B cell (primary cell): ENCODE results near the gene RAMAC. TPM values are rescaled to one million over a fixed set of nuclear protein-coding genes. Genes with fewer than 3 reads are reported as not detected.
A peak's percentile ranks its signal among the peaks of the same experiment; 100 is the strongest.

Experiments used
- ATAC-seq: fragments of 200-7000 bp; cut with Tn5 transposase; one replicate; pipeline ENCODE4 v1.10.0; 2021; ENCODE audit warnings: low read depth, mild to moderate bottlenecking, moderate number of reproducible peaks, moderate library complexity
- CTCF ChIA-PET: fragments of 350-600 bp; sonication (Branson Sonifier 250); formaldehyde crosslinking; loops from one replicate; lab custom pipeline; 2021; ENCODE audit warnings: antibody characterized with exemption, inconsistent platforms; lab: Charles Lee
- POLR2A ChIA-PET: fragments of 350-600 bp; sonication (Branson Sonifier 250); formaldehyde crosslinking; loops from one replicate; lab custom pipeline; 2021; ENCODE audit warnings: antibody characterized with exemption; lab: Charles Lee
- DNase-seq: peaks from one replicate; pipeline ENCODE4 v3.0.0; 2013
- H2AFZ ChIP-seq: 2 replicates; pipeline ENCODE4 v1.6.1; 2012; ENCODE audit warnings: mild to moderate bottlenecking, low read depth, low read length; ENCODE audit not compliant: insufficient read depth, poor library complexity, severe bottlenecking
- H3K27ac ChIP-seq, 2 donors: 1 replicate in 1 of 2; 2 replicates in 1 of 2; pipeline ENCODE4 v1.5.1; 2012 to 2013; ENCODE audit warnings: low read length in 2 of 2, mild to moderate bottlenecking in 2 of 2, moderate library complexity in 1 of 2
- H3K27me3 ChIP-seq, 4 experiments: fragments of 200-600 bp in 1 of 4; sonication (generic) in 1 of 4; replicated peaks in 1 of 4; 1 replicate in 2 of 4; 2 replicates in 2 of 4; pipeline versions ENCODE4 v1.6.1 to v1.7.0; 2013 to 2016; ENCODE audit warnings: low read length in 3 of 4, mild to moderate bottlenecking in 2 of 4, mixed read lengths in 1 of 4, moderate library complexity in 1 of 4; ENCODE audit not compliant: insufficient read depth in 4 of 4, control insufficient read depth in 3 of 4; ENCODE audit errors: control extremely low read depth in 1 of 4
- H3K36me3 ChIP-seq, 2 experiments: replicated peaks in 1 of 2; 1 replicate in 1 of 2; 2 replicates in 1 of 2; pipeline versions ENCODE4 v1.6.1 to v1.7.1; 2013; ENCODE audit warnings: low read length in 1 of 2; ENCODE audit not compliant: insufficient read depth in 2 of 2, control insufficient read depth in 1 of 2; ENCODE audit errors: control extremely low read depth in 1 of 2, extremely low read depth in 1 of 2
- H3K4me1 ChIP-seq, 2 donors: fragments of 200-600 bp in 1 of 2; sonication (generic) in 1 of 2; 1 replicate in 1 of 2; 2 replicates in 1 of 2; pipeline versions ENCODE4 v1.5.1 to v1.6.1; 2013 to 2017; ENCODE audit warnings: low read length in 2 of 2; ENCODE audit not compliant: control insufficient read depth in 2 of 2, insufficient read depth in 2 of 2
- H3K4me2 ChIP-seq: replicated peaks from 2 replicates; pipeline ENCODE3; 2012; ENCODE audit warnings: mild to moderate bottlenecking, low read depth, low read length; ENCODE audit not compliant: poor library complexity, severe bottlenecking
- H3K4me3 ChIP-seq, 5 experiments: fragments of 200-600 bp in 1 of 5; sonication (generic) in 1 of 5; 1 replicate in 3 of 5; 2 replicates in 2 of 5; pipeline versions ENCODE4 v1.5.1 to v1.7.0; 2011 to 2016; ENCODE audit warnings: low read length in 4 of 5, mild to moderate bottlenecking in 4 of 5, low read depth in 2 of 5, control low read depth in 1 of 5, moderate library complexity in 1 of 5; ENCODE audit not compliant: insufficient read depth in 1 of 5; ENCODE audit errors: control extremely low read depth in 1 of 5, extremely low read depth in 1 of 5
- H3K79me2 ChIP-seq: fragments of 200-600 bp; sonication (generic); one replicate; pipeline ENCODE4 v1.6.0; 2016; ENCODE audit warnings: low read length; ENCODE audit not compliant: control insufficient read depth, insufficient read depth
- H3K9ac ChIP-seq: fragments of 200-600 bp; sonication (generic); 2 replicates; pipeline ENCODE4 v1.6.1; 2017; ENCODE audit warnings: mild to moderate bottlenecking, low read length, moderate library complexity
- H3K9me3 ChIP-seq, 3 donors: one replicate each; pipeline versions ENCODE4 v1.6.1 to v1.7.1; 2013; ENCODE audit warnings: low read length in 2 of 3; ENCODE audit not compliant: control insufficient read depth in 2 of 3, insufficient read depth in 1 of 3; ENCODE audit errors: control extremely low read depth in 1 of 3
- H4K20me1 ChIP-seq: 2 replicates; pipeline ENCODE4 v1.6.0; 2012; ENCODE audit warnings: mild to moderate bottlenecking, low read length; ENCODE audit not compliant: insufficient read depth, control insufficient read depth, poor library complexity, severe bottlenecking
- H3K27ac Mint-ChIP-seq: one replicate; pipeline ENCODE4 v1.8.0; 2021; ENCODE audit warnings: mixed read lengths
- H3K27me3 Mint-ChIP-seq: one replicate; pipeline ENCODE4 v1.8.0; 2021; ENCODE audit warnings: mixed read lengths
- H3K4me1 Mint-ChIP-seq: one replicate; pipeline ENCODE4 v1.8.0; 2021; ENCODE audit warnings: mixed read lengths
- H3K4me3 Mint-ChIP-seq: one replicate; pipeline ENCODE4 v1.8.0; 2021; ENCODE audit warnings: mixed read lengths
- H3K9me3 Mint-ChIP-seq: one replicate; pipeline ENCODE4 v1.8.0; 2022; ENCODE audit warnings: mixed read lengths; ENCODE audit not compliant: insufficient read depth
- EZH2 ChIP-seq: IDR thresholded peaks from 2 replicates; pipeline ENCODE4 v1.6.1; 2012; ENCODE audit warnings: borderline replicate concordance, low read depth, mild to moderate bottlenecking, moderate library complexity, low read length; ENCODE audit not compliant: insufficient read depth, poor library complexity, severe bottlenecking
- WGBS: methylation state at CpG from one replicate; pipeline ENCODE4 v1.1.5; 2013; ENCODE audit warnings: missing lambda C conversion rate; ENCODE audit not compliant: insufficient coverage; 5-methylcytosine and 5-hydroxymethylcytosine counted together
- intact Hi-C: fragments of 100-400 bp; cut with micrococcal nuclease; formaldehyde crosslinking; loops from one replicate; pipeline ENCODE4 v1.10.0; 2022
- polyA plus RNA-seq: library from polyadenylated mRNA; depleted of rRNA; stranded (reverse); fragments of >200 nt; gene quantifications from 2 replicates; pipeline ENCODE4 v1.2.3, GENCODE V29; 2012
- total RNA-seq, 2 donors: library from RNA; stranded (reverse); fragments of 120-200 nt in 1 of 2; gene quantifications; 1 replicate in 1 of 2; 2 replicates in 1 of 2; pipeline versions ENCODE4 v1.2.3 to v1.2.4, GENCODE V29; 2013 to 2022
- TF ChIP-seq, protein P1 (sequence below): fragments of 200-600 bp; IDR thresholded peaks from one replicate; pipeline ENCODE4 v1.8.0; 2022; ENCODE audit warnings: antibody characterized with exemption, mild to moderate bottlenecking

The RAMAC gene
- total and polyA plus RNA-seq, 2 donors (not counting 1 experiment from before 2014, with no cell fraction given): 7.7 to 20.2 TPM

DNA sequence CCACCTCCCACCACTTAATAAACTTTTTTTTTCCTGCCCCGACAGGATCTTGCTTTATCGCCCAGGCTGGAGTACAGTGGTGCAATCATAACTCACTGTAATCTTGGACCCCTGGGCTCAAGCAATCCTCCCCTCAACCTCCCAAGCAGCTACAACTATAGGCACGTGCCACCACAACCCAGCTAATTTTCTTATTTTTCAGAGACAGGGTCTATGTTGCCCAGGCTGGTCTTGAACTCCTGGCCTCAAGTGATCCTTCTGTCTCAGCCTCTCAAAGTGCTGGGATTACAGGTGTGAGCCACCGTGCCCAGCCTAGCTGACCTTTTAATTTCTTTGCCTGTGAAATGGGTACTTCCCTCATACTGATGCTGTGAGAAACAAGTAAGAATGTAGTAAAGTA lies 29.4 kb downstream of the RAMAC start:
- 100% methylated on average over 3 of the region's 4 CpGs for WGBS
- Mint-ChIP-seq H3K4me1 (peaks cover 39% of the 10 kb centered on the region), H3K4me3 (no peak overlapping the region), H3K9me3 (no peaks in the 10 kb centered on the region), H3K27ac (no peak overlapping the region), H3K27me3 (no peaks in the 10 kb centered on the region)
- no peak for DNase-seq
- H3K9me3 ChIP-seq: no peaks in the 10 kb centered on the region
- H3K4me1 ChIP-seq: peaks cover 18 to 19% of the 10 kb centered on the region in 2 donors
- POLR2A ChIA-PET: no interaction called here
- no peak overlapping the region for H2AFZ ChIP-seq
- H3K36me3 ChIP-seq: peaks cover 7 to 22% of the 10 kb centered on the region in 2 experiments
- no peak overlapping the region for H3K9ac ChIP-seq
- CTCF ChIA-PET: no interaction called here
- H4K20me1 ChIP-seq: peaks cover 10% of the 10 kb centered on the region
- H3K27ac ChIP-seq: peak overlapping the region in 1 of 2 donors; percentile 43
- H3K27me3 ChIP-seq: no peaks in the 10 kb centered on the region
- ATAC-seq: no peak
- H3K79me2 ChIP-seq: peaks cover 15% of the 10 kb centered on the region
- H3K4me3 ChIP-seq: no peak overlapping the region
- no peak for TF ChIP-seq EZH2
- TF ChIP-seq, protein P1, sequence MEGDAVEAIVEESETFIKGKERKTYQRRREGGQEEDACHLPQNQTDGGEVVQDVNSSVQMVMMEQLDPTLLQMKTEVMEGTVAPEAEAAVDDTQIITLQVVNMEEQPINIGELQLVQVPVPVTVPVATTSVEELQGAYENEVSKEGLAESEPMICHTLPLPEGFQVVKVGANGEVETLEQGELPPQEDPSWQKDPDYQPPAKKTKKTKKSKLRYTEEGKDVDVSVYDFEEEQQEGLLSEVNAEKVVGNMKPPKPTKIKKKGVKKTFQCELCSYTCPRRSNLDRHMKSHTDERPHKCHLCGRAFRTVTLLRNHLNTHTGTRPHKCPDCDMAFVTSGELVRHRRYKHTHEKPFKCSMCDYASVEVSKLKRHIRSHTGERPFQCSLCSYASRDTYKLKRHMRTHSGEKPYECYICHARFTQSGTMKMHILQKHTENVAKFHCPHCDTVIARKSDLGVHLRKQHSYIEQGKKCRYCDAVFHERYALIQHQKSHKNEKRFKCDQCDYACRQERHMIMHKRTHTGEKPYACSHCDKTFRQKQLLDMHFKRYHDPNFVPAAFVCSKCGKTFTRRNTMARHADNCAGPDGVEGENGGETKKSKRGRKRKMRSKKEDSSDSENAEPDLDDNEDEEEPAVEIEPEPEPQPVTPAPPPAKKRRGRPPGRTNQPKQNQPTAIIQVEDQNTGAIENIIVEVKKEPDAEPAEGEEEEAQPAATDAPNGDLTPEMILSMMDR: no peak
- intact Hi-C loops: no loop called here
- H3K4me2 ChIP-seq: no peak overlapping the region

DNA sequence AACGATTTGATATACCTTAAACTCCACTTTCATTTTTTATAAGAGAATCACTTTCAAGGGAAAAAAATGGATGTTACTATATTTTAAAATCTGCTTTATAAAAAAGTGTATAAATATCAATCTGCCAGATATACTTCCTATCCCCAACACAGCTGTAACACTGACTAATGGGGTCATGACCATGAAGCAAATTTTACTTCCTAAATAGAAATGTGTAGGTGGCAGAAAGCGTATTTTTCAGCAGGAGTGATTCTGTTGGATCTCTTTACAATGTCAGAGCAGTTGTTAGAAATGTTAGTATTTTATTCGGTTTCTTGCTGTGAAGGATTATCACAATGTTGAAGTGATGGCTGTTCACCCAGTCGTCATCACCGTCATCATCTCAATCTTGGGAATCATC lies 30.9 kb downstream of the RAMAC start:
- intact Hi-C loops: no loop called here
- H3K36me3 ChIP-seq: peaks cover 8 to 34% of the 10 kb centered on the region in 2 experiments
- POLR2A ChIA-PET: no interaction called here

More for the DNA sequence above, 30.9 kb downstream of the RAMAC start:
- DNase-seq (no peak), ATAC-seq (no peak)
- 80% methylated on average over 1 of the region's 5 CpGs for WGBS
- Mint-ChIP-seq H3K27me3 (no peaks in the 10 kb centered on the region), H3K4me1 (peaks cover 25% of the 10 kb centered on the region), H3K27ac (no peak overlapping the region), H3K9me3 (no peaks in the 10 kb centered on the region), H3K4me3 (no peak overlapping the region)
- H4K20me1 ChIP-seq: no peaks in the 10 kb centered on the region
- no peaks in the 10 kb centered on the region for H3K9me3 ChIP-seq
- TF ChIP-seq, protein P1: no peak
- TF ChIP-seq EZH2: no peak
- no peaks in the 10 kb centered on the region for H3K27me3 ChIP-seq
- peaks cover 9 to 11% of the 10 kb centered on the region in 2 donors for H3K4me1 ChIP-seq
- no peak overlapping the region for H2AFZ ChIP-seq
- CTCF ChIA-PET: interaction anchor here (1.6 kb wide), 1 partner anchor 17 kb away, joined by 6 read pairs; no protein-coding TSS in a partner anchor
- no peak overlapping the region for H3K4me2 ChIP-seq
- peaks cover 10% of the 10 kb centered on the region for H3K79me2 ChIP-seq
- H3K9ac ChIP-seq: no peak overlapping the region
- H3K4me3 ChIP-seq: no peak overlapping the region
- peak overlapping the region in 1 of 2 donors; percentile 24 for H3K27ac ChIP-seq
